ENCODE data around the gene DOCK11. TPM values are rescaled to one million over a fixed set of nuclear protein-coding genes. Genes with fewer than 3 reads are reported as not detected.

The DOCK11 gene
- total RNA-seq = 100 to 1,000 TPM in 1 of 4 donors, 10 to 100 TPM in 3; 61.9 to 139 (median 80.1) TPM

GRCh38 chrX:118495061-118495921 is at the start of gene DOCK11:
DOCK11 (plus strand) TSS chrX:118495815; CDS start chrX:118495972, 157 bp downstream.
- Histone ChIP-seq H3K27ac (peak within 1 kb of the TSS; percentile 92 to 96 (median 94)), H3K9me3 (no peaks in the 10 kb centered on the region), H3K4me1 (peaks cover 0 to 29% (median 0%) of the 10 kb centered on the region in 3 donors), H3K27me3 (no peaks in the 10 kb centered on the region), H3K4me3 (peak within 1 kb of the TSS; percentile 82 to 95), H3K36me3 (no peaks in the 10 kb centered on the region)
- WGBS, 2 donors (ENCODE audit: low coverage in 1 of 2) = 18% methylated on average over 2 of the region's 64 CpGs; no CpG with 5 or more reads in 1 of the 2 donors
- TF ChIP-seq, protein P1, sequence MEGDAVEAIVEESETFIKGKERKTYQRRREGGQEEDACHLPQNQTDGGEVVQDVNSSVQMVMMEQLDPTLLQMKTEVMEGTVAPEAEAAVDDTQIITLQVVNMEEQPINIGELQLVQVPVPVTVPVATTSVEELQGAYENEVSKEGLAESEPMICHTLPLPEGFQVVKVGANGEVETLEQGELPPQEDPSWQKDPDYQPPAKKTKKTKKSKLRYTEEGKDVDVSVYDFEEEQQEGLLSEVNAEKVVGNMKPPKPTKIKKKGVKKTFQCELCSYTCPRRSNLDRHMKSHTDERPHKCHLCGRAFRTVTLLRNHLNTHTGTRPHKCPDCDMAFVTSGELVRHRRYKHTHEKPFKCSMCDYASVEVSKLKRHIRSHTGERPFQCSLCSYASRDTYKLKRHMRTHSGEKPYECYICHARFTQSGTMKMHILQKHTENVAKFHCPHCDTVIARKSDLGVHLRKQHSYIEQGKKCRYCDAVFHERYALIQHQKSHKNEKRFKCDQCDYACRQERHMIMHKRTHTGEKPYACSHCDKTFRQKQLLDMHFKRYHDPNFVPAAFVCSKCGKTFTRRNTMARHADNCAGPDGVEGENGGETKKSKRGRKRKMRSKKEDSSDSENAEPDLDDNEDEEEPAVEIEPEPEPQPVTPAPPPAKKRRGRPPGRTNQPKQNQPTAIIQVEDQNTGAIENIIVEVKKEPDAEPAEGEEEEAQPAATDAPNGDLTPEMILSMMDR (IDR thresholded peaks at IDR 0.05) = peak in 1 of 4 experiments; percentile 24
- peak; percentile 54 to 65 for TF ChIP-seq POLR2A (IDR thresholded peaks at IDR 0.05)
- peak; percentile 53 for TF ChIP-seq POLR2AphosphoS5 (IDR thresholded peaks at IDR 0.05)
- TF ChIP-seq EP300 (IDR thresholded peaks at IDR 0.05) = no peak
- ATAC-seq = peak; percentile 93

GRCh38 chrX:118448273-118448783 is 47.3 kb upstream of the DOCK11 start:
- WGBS, 2 donors (ENCODE audit: low coverage in 1 of 2) = 30 to 50% methylated on average over 1 to 2 of the region's 3 CpGs
- Histone ChIP-seq H3K36me3 (peaks cover 0 to 39% of the 10 kb centered on the region in 2 donors), H3K27ac (no peak overlapping the region), H3K9me3 (no peaks in the 10 kb centered on the region), H3K4me1 (no peaks in the 10 kb centered on the region), H3K4me3 (no peak overlapping the region), H3K27me3 (no peaks in the 10 kb centered on the region)
- TF ChIP-seq EP300 (IDR thresholded peaks at IDR 0.05) (no peak), POLR2AphosphoS5 (IDR thresholded peaks at IDR 0.05) (no peak), POLR2A (IDR thresholded peaks at IDR 0.05) (no peak)
- TF ChIP-seq, protein P1 (IDR thresholded peaks at IDR 0.05) = no peak
- no peak for ATAC-seq

GRCh38 chrX:118455013-118455412 is 40.6 kb upstream of the DOCK11 start:
- no peaks in the 10 kb centered on the region for H3K4me1 ChIP-seq
- peaks cover 0 to 4% of the 10 kb centered on the region in 2 donors for H3K36me3 ChIP-seq
- no peak for ATAC-seq
- no peaks in the 10 kb centered on the region for H3K9me3 ChIP-seq
- TF ChIP-seq, protein P1 (IDR thresholded peaks at IDR 0.05) = no peak
- TF ChIP-seq POLR2AphosphoS5 (IDR thresholded peaks at IDR 0.05) (no peak), POLR2A (IDR thresholded peaks at IDR 0.05) (no peak)
- H3K4me3 ChIP-seq = no peak overlapping the region
- H3K27me3 ChIP-seq = no peaks in the 10 kb centered on the region
- H3K27ac ChIP-seq = no peak overlapping the region
- WGBS, 2 donors (ENCODE audit: low coverage in 1 of 2) = 80% methylated on average over 1 of the region's 3 CpGs; no CpG with 5 or more reads in 1 of the 2 donors

DNA sequence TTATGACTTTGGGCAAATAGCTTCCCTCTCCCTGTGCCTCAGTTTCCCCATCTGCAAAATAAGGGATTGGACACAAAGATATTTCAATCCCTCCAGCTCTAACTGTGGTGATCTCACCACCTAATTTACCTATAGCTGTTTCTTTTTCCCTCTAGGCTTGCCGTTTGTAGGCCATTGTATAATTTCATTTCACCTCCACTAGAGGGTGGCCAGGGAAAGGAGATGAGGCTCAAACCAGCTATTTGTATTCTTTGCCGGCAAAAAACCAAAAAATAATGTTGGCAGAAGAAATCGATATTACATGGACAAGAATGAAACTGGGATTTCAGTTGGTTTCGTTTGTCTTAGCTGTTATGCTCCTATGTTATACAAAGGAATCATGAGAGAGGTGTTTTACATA is 36.1 kb upstream of the DOCK11 start:
- no peaks in the 10 kb centered on the region for H3K4me1 ChIP-seq
- 3 to 11% methylated on average over 4 of the region's 4 CpGs for WGBS, 2 donors (ENCODE audit: low coverage in 1 of 2)
- TF ChIP-seq POLR2AphosphoS5 (IDR thresholded peaks at IDR 0.05) = no peak
- no peak for TF ChIP-seq POLR2A (IDR thresholded peaks at IDR 0.05)
- TF ChIP-seq EP300 (IDR thresholded peaks at IDR 0.05) = no peak
- TF ChIP-seq, protein P1 (IDR thresholded peaks at IDR 0.05) = peak; percentile 16 to 67 (median 62)
- no peak overlapping the region for H3K4me3 ChIP-seq
- no peaks in the 10 kb centered on the region for H3K36me3 ChIP-seq
- peak; percentile 31 for ATAC-seq
- H3K9me3 ChIP-seq = no peaks in the 10 kb centered on the region
- H3K27me3 ChIP-seq = no peaks in the 10 kb centered on the region
- no peak overlapping the region for H3K27ac ChIP-seq
